GM21619 (cell line): Measurements from ENCODE around the gene GAR1.
A peak's percentile ranks its signal among the peaks of the same experiment; 100 is the strongest.
"Not testable (repeated sequence)": the region's sequence is repeated elsewhere in the genome, so short reads cannot be mapped to it uniquely, and the experiment has no call there.

Source experiments
- ATAC-seq: cut with Tn5 transposase; IDR thresholded peaks from one replicate; pipeline ENCODE4 v1.9.1; 2021; ENCODE audit not compliant: unreplicated experiment

Gene GAR1

GRCh38 chr4:109815151-109816081, at the start of gene GAR1:
GAR1 (plus strand) TSS chr4:109815762; CDS start chr4:109816165, 403 bp downstream.
- peak; percentile 99 for ATAC-seq

- not testable (repeated sequence) for ATAC-seq
Observed at GRCh38 chr4:109782092-109782491, 33.5 kb upstream of the GAR1 start.

- no peak for ATAC-seq
Observed at GRCh38 chr4:109786846-109787245, 28.7 kb upstream of the GAR1 start.

- no peak for ATAC-seq
Observed at GRCh38 chr4:109787807-109788206, 27.8 kb upstream of the GAR1 start.

- ATAC-seq, result no peak
Observed at GRCh38 chr4:109795059-109795458, 20.5 kb upstream of the GAR1 start.

GRCh38 chr4:109798866-109799265, 16.7 kb upstream of the GAR1 start:
- no peak for ATAC-seq

GRCh38 chr4:109801099-109801789, 14.3 kb upstream of the GAR1 start:
- ATAC-seq, result no peak

GRCh38 chr4:109801895-109802319, 13.7 kb upstream of the GAR1 start, which contains the start of gene CFI:
CFI (minus strand) TSS chr4:109801999; CDS start chr4:109801971, 28 bp downstream.
- ATAC-seq, result no peak

GRCh38 chr4:109803924-109804571, 11.5 kb upstream of the GAR1 start:
- peak; percentile 66 for ATAC-seq

GRCh38 chr4:109809655-109810054, 5.9 kb upstream of the GAR1 start:
- ATAC-seq, result no peak

- ATAC-seq, result no peak
Observed at GRCh38 chr4:109810552-109811387, 4.8 kb upstream of the GAR1 start.

- ATAC-seq, result no peak
Observed at GRCh38 chr4:109811707-109812106, 3.9 kb upstream of the GAR1 start.

GRCh38 chr4:109816082-109816442, 500 bp downstream of the GAR1 start:
- ATAC-seq, result no peak

GRCh38 chr4:109816894-109817293, 1.3 kb downstream of the GAR1 start:
- ATAC-seq, result no peak

GRCh38 chr4:109818268-109818667, 2.7 kb downstream of the GAR1 start:
- ATAC-seq, result no peak

GRCh38 chr4:109820563-109820962, 5.0 kb downstream of the GAR1 start:
- no peak for ATAC-seq

- ATAC-seq, result no peak
Observed at GRCh38 chr4:109821185-109821584, 5.6 kb downstream of the GAR1 start.

GRCh38 chr4:109826719-109827118, 11.2 kb downstream of the GAR1 start:
- ATAC-seq, result peak; percentile 56

GRCh38 chr4:109827672-109828071, 12.1 kb downstream of the GAR1 start, which contains the start of gene RRH:
RRH (plus strand) TSS chr4:109827972; CDS start chr4:109828028, 56 bp downstream.
- ATAC-seq, result no peak

GRCh38 chr4:109833756-109834155, 18.2 kb downstream of the GAR1 start:
- no peak for ATAC-seq
